DMS153 treated with DMSO at 0.1 percent for 48 hours (cell line): Measurements from ENCODE around the gene PDYN.
"Not testable (repeated sequence)": the region's sequence is repeated elsewhere in the genome, so short reads cannot be mapped to it uniquely, and the experiment has no call there.

Experiments
- DNase-seq: peaks from one replicate; lab custom pipeline; 2025; ENCODE audit not compliant: unreplicated experiment; lab: John Stamatoyannopoulos, UW

PDYN gene

GRCh38 chr20:1993986-1994385 lies at the start of gene PDYN:
PDYN (minus strand) TSS chr20:1994058; CDS start chr20:1983084, 10,974 bp downstream.
- no peak for DNase-seq

GRCh38 chr20:2042400-2042799 lies 48.5 kb upstream of the PDYN start:
- DNase-seq = no peak

- no peak for DNase-seq
These were observed 44.3 kb upstream of the PDYN start for GRCh38 chr20:2038161-2038560.

GRCh38 chr20:2037296-2037914 lies 43.5 kb upstream of the PDYN start:
- no peak for DNase-seq

- DNase-seq = not testable (repeated sequence)
These were observed 42.5 kb upstream of the PDYN start for GRCh38 chr20:2036357-2036756.

- no peak for DNase-seq
These were observed 38.3 kb upstream of the PDYN start for GRCh38 chr20:2032168-2032567.

- DNase-seq = no peak
These were observed 32.7 kb upstream of the PDYN start for GRCh38 chr20:2026514-2026913.

GRCh38 chr20:2026004-2026403 lies 32.1 kb upstream of the PDYN start:
- no peak for DNase-seq

GRCh38 chr20:2023151-2023550 lies 29.3 kb upstream of the PDYN start:
- DNase-seq = no peak

- no peak for DNase-seq
These were observed 28.3 kb upstream of the PDYN start for GRCh38 chr20:2022163-2022562.

GRCh38 chr20:2010533-2010932 lies 16.7 kb upstream of the PDYN start:
- no peak for DNase-seq

GRCh38 chr20:2006452-2007361 lies 12.8 kb upstream of the PDYN start:
- DNase-seq = no peak

- peak; percentile 18 for DNase-seq
These were observed 12.1 kb upstream of the PDYN start for GRCh38 chr20:2005831-2006426.

- no peak for DNase-seq
These were observed 11.5 kb upstream of the PDYN start for GRCh38 chr20:2005359-2005758.

- no peak for DNase-seq
These were observed 10.3 kb upstream of the PDYN start for GRCh38 chr20:2004171-2004570.

GRCh38 chr20:2002365-2002764 lies 8.5 kb upstream of the PDYN start:
- no peak for DNase-seq

GRCh38 chr20:2001119-2001518 lies 7.3 kb upstream of the PDYN start:
- no peak for DNase-seq

- DNase-seq = no peak
These were observed 6.4 kb upstream of the PDYN start for GRCh38 chr20:2000285-2000684.

- no peak for DNase-seq
These were observed 4.9 kb upstream of the PDYN start for GRCh38 chr20:1998715-1999114.

GRCh38 chr20:1998193-1998520 lies 4.3 kb upstream of the PDYN start:
- no peak for DNase-seq

- no peak for DNase-seq
These were observed 3.8 kb upstream of the PDYN start for GRCh38 chr20:1997483-1998192.
